ENCODE data around the gene NRCAM.

The NRCAM gene

DNA sequence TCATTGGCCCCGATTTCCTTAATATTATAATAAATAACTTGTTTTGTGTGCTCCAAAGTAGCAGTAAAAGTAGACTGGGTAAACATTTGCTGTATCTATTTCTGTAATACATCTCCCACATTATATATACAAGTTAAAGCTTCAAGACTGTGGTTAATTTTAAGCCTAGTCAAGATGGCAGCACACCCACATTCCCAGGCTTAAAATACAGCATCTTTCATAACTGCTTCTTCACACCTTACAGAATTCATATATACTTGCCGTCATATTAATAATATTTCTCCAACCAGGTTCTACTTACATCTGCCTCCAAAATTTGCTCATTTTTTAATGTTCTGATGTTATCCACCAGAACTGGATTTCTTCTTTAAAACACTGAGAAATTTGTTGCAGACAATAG is 85.6 kb downstream of the NRCAM start:
- POLR2A ChIA-PET: no interaction called here
- TF ChIP-seq, protein P1, sequence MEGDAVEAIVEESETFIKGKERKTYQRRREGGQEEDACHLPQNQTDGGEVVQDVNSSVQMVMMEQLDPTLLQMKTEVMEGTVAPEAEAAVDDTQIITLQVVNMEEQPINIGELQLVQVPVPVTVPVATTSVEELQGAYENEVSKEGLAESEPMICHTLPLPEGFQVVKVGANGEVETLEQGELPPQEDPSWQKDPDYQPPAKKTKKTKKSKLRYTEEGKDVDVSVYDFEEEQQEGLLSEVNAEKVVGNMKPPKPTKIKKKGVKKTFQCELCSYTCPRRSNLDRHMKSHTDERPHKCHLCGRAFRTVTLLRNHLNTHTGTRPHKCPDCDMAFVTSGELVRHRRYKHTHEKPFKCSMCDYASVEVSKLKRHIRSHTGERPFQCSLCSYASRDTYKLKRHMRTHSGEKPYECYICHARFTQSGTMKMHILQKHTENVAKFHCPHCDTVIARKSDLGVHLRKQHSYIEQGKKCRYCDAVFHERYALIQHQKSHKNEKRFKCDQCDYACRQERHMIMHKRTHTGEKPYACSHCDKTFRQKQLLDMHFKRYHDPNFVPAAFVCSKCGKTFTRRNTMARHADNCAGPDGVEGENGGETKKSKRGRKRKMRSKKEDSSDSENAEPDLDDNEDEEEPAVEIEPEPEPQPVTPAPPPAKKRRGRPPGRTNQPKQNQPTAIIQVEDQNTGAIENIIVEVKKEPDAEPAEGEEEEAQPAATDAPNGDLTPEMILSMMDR (IDR thresholded peaks at IDR 0.05; ENCODE audit: control extremely low read depth, extremely low read depth, low read depth, missing control alignments): no peak
- no peak for DNase-seq (ENCODE audit: extremely low spot score)
- CTCF ChIA-PET: interaction anchor here (5.6 kb wide), 1 partner anchor 14 kb away, joined by 39 read pairs; no protein-coding TSS in a partner anchor

DNA sequence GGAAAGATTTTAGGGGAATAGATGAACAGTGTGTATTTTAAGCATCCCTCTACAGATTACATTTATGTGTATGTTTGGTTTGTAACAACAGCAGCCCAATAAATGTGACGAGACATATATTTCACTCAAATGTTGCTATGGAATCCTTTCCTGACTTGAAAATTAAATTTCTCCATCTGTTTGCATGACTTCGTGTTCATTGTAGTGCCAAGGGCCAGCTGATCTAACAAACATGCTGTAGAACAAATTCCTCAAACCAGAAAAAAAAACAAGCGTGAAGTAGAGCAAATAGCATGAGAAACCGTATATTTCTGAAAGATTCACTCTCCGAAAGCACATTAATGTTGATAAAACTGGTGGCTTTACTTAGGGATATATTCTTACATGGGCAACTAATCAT is 87.8 kb downstream of the NRCAM start:
- ChIA-PET CTCF (no interaction called here), POLR2A (no interaction called here)
- TF ChIP-seq, protein P1 (IDR thresholded peaks at IDR 0.05; ENCODE audit: control extremely low read depth, extremely low read depth, low read depth, missing control alignments): no peak
- DNase-seq (ENCODE audit: extremely low spot score): no peak

DNA sequence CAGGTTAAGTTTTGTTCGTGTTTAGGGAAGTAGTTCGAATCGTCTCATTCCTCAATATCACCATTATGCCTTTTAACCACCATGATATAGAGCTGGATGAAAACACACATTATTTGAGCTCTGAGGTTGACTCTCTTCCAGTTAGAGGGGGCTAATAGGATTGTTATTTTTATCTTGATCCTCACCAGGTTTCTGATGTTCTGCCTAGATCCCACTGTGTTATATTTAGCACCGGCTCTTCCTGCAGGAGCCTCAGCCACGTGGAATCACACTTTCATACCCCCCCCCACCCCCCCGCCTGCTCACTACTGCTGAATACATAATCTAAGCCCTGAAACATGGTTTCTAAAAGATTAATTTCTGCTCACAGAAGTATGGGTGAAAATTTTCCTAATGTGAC is 88.3 kb downstream of the NRCAM start:
- DNase-seq (ENCODE audit: extremely low spot score): no peak
- POLR2A ChIA-PET: no interaction called here
- CTCF ChIA-PET: interaction anchor here (1.7 kb wide), 1 partner anchor 17 kb away, joined by 5 read pairs; no protein-coding TSS in a partner anchor
- TF ChIP-seq, protein P1 (IDR thresholded peaks at IDR 0.05; ENCODE audit: control extremely low read depth, extremely low read depth, low read depth, missing control alignments): no peak

DNA sequence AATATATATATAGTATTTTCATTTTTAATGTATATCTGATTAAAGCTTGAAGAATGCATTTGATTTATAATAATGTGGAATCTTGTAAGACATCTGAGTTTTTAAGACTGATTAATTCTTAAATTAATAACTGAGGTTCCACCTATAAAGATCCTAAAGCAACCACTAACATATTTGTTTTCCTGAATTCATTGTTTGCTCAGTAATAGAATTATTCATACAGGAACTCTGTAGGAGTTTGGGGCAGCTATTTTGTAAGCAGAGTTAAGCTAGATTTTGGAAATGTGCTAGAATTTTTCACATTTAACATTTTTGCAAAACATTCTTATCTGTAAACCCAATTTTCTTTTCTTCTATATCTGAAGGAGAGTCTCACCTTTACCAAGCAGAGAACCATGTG is 88.9 kb downstream of the NRCAM start:
- ChIA-PET POLR2A (no interaction called here), CTCF (interaction anchor here (1.0 to 1.7 kb wide), 3 partner anchors 9 to 17 kb away, joined by 5 to 6 read pairs (median 5); no protein-coding TSS in a partner anchor)
- TF ChIP-seq, protein P1 (IDR thresholded peaks at IDR 0.05; ENCODE audit: control extremely low read depth, extremely low read depth, low read depth, missing control alignments): no peak
- DNase-seq (ENCODE audit: extremely low spot score): no peak

DNA sequence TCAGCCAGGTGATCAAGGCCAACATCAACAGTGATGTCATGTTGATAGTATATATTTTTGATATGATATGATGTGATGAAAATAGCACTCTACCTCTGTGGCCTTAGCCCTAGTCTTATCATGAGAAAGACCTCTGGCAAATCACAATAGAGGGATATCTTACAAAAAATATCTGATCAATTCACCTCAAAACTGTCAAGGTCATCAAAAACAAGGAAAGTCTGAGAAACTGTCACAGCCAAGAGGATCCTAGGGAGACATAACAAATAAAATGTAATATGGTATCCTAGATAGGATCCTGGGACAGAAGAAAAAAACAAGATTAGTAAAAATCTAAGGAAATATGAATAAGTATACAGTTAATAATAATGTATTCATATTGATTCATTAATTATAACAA is 92.6 kb downstream of the NRCAM start:
- TF ChIP-seq, protein P1 (IDR thresholded peaks at IDR 0.05; ENCODE audit: control extremely low read depth, extremely low read depth, low read depth, missing control alignments): no peak
- DNase-seq (ENCODE audit: extremely low spot score): no peak
- POLR2A ChIA-PET: no interaction called here
- CTCF ChIA-PET: no interaction called here

DNA sequence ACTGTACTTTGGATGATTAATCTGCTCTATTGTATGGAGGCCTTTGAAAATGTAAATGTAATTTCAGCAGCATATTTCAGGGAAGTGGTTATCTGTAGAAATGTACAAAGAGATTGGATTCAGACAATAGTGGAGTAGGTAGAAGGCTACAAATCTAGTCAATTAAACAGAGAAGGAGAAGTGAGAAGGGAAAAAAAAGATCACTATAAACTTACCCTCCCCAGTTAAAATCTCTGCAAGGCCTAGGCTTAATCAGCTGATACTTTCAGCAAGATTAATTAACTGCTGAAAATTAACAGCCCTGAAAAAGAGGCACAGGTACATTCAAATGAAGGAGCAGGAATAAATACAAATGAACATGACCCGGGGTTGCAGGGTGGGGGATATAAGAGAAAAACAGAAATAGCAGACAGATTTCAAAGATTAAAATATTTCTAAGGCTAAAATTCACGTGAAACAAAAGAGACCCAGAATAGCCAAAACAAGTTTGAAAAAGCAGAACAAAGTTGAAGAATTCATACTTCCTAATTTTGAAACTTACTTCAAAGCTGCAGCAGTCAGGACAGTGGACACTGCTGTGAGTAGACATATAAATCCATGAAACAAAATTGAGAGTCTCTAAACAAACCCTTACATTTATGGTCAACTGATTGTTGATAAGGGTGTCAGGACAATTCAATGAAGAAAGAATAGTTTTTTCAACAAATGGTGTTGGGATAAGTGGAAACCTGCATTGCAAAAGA is 96.0 kb downstream of the NRCAM start:
- TF ChIP-seq, protein P1 (IDR thresholded peaks at IDR 0.05; ENCODE audit: control extremely low read depth, extremely low read depth, low read depth, missing control alignments): no peak
- ChIA-PET POLR2A (no interaction called here), CTCF (interaction anchor here (1.2 to 3.8 kb wide), 5 partner anchors 13 to 94 kb away, joined by 3 to 12 read pairs (median 5); no protein-coding TSS in a partner anchor)
- DNase-seq (ENCODE audit: extremely low spot score): no peak

All from GM10248 (cell line).